Natural killer cell (primary cell): Measurements from ENCODE around the gene DMAC1. TPM values are rescaled to one million over a fixed set of nuclear protein-coding genes. Genes with fewer than 3 reads are reported as not detected.
A peak's percentile ranks its signal among the peaks of the same experiment; 100 is the strongest.

Experiments
- ATAC-seq, 3 donors: fragments of 150-1000 bp in 2 of 3; fragments of 200-7000 bp in 1 of 3; cut with Tn5 transposase; 1 replicate in 1 of 3; 2 replicates in 2 of 3; pipeline ENCODE4 v1.10.0; 2021; ENCODE audit warnings: mild to moderate bottlenecking in 2 of 3, moderate library complexity in 2 of 3
- DNase-seq, 2 donors: peaks; one replicate each; pipeline versions ENCODE4 v3.0.0 to v3.0.0-alpha.2; 2013 to 2021; ENCODE audit warnings: mixed read lengths in 1 of 2
- H3K27ac ChIP-seq: one replicate; pipeline ENCODE4 v1.5.1; 2013; ENCODE audit warnings: mild to moderate bottlenecking, low read length
- H3K27me3 ChIP-seq: one replicate; pipeline ENCODE4 v1.6.1; 2013; ENCODE audit warnings: low read length; ENCODE audit not compliant: control insufficient read depth, insufficient read depth
- H3K36me3 ChIP-seq: one replicate; pipeline ENCODE4 v1.6.1; 2013; ENCODE audit warnings: low read length; ENCODE audit not compliant: control insufficient read depth, insufficient read depth
- H3K4me1 ChIP-seq: one replicate; pipeline ENCODE4 v1.6.1; 2013; ENCODE audit warnings: low read length; ENCODE audit not compliant: control insufficient read depth, insufficient read depth
- H3K4me3 ChIP-seq: one replicate; pipeline ENCODE4 v1.5.1; 2013; ENCODE audit warnings: low read length
- H3K9me3 ChIP-seq: one replicate; pipeline ENCODE4 v1.6.1; 2013; ENCODE audit warnings: low read length; ENCODE audit not compliant: control insufficient read depth, insufficient read depth
- H3K27ac Mint-ChIP-seq, 2 donors: one replicate each; pipeline ENCODE4 v1.8.0; 2022; ENCODE audit warnings: mild to moderate bottlenecking in 2 of 2, mixed read lengths in 2 of 2, moderate library complexity in 1 of 2
- H3K27me3 Mint-ChIP-seq, 2 donors: one replicate each; pipeline ENCODE4 v1.8.0; 2022; ENCODE audit warnings: low read depth in 2 of 2, mixed read lengths in 2 of 2
- H3K36me3 Mint-ChIP-seq: one replicate; pipeline ENCODE4 v1.8.0; 2022; ENCODE audit warnings: mixed read lengths
- H3K4me1 Mint-ChIP-seq, 2 donors: one replicate each; pipeline ENCODE4 v1.8.0; 2022; ENCODE audit warnings: mixed read lengths in 2 of 2
- H3K4me3 Mint-ChIP-seq: one replicate; pipeline ENCODE4 v1.8.0; 2022; ENCODE audit warnings: mild to moderate bottlenecking, moderate library complexity, mixed read lengths
- H3K9me3 Mint-ChIP-seq, 2 donors: one replicate each; pipeline ENCODE4 v1.8.0; 2022; ENCODE audit warnings: mixed read lengths in 2 of 2
- WGBS: methylation state at CpG from one replicate; pipeline ENCODE4 v1.1.7; 2013; ENCODE audit warnings: missing lambda C conversion rate; ENCODE audit not compliant: insufficient coverage; 5-methylcytosine and 5-hydroxymethylcytosine counted together
- intact Hi-C: fragments of 100-400 bp; cut with micrococcal nuclease; formaldehyde crosslinking; loops from one replicate; pipeline ENCODE4 v1.14.2; 2022
- total RNA-seq, 4 donors: library from RNA; stranded (reverse); fragments of 120-200 nt in 1 of 4; gene quantifications; one replicate each; pipeline versions ENCODE4 v1.2.3 to v1.2.4, GENCODE V29; 2013 to 2022
- TF ChIP-seq, protein P1 (sequence below): fragments of 200-600 bp; IDR thresholded peaks from one replicate; pipeline ENCODE4 v1.8.0; 2022; ENCODE audit warnings: antibody characterized with exemption

Gene DMAC1
- total RNA-seq, 3 donors from 2014 or later (not counting 1 experiment from before 2014, with no cell fraction given), result 10.1 to 16.4 (median 14.4) TPM

DNA sequence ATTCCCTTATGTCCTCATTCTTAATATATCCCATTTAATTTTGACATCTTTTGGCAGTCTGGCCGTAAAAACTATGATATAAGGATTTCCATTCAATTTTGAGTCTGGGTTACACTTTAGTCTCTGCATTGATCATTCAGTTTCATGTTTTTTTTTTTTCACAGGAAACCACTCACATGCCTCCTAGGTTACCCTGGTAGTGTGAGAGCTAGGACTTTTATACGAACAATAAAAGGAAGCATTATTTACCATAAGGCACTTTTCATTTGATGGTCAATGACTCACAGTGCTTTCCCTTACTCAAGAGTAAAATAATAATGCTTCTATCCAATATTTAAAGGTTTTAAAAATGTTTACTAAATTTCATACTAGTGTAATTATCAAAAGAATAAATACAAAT, 16.4 kb upstream of the DMAC1 start:
- Histone ChIP-seq H3K27ac (no peak overlapping the region), H3K4me3 (no peak overlapping the region), H3K27me3 (no peaks in the 10 kb centered on the region), H3K9me3 (no peaks in the 10 kb centered on the region), H3K4me1 (no peaks in the 10 kb centered on the region), H3K36me3 (no peaks in the 10 kb centered on the region)
- TF ChIP-seq, protein P1, sequence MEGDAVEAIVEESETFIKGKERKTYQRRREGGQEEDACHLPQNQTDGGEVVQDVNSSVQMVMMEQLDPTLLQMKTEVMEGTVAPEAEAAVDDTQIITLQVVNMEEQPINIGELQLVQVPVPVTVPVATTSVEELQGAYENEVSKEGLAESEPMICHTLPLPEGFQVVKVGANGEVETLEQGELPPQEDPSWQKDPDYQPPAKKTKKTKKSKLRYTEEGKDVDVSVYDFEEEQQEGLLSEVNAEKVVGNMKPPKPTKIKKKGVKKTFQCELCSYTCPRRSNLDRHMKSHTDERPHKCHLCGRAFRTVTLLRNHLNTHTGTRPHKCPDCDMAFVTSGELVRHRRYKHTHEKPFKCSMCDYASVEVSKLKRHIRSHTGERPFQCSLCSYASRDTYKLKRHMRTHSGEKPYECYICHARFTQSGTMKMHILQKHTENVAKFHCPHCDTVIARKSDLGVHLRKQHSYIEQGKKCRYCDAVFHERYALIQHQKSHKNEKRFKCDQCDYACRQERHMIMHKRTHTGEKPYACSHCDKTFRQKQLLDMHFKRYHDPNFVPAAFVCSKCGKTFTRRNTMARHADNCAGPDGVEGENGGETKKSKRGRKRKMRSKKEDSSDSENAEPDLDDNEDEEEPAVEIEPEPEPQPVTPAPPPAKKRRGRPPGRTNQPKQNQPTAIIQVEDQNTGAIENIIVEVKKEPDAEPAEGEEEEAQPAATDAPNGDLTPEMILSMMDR, result no peak
- ATAC-seq (peak in 1 of 3 donors; percentile 21), DNase-seq (no peak)
- Mint-ChIP-seq H3K9me3 (no peaks in the 10 kb centered on the region), H3K27me3 (peaks cover 0 to 6% of the 10 kb centered on the region in 2 donors), H3K36me3 (no peaks in the 10 kb centered on the region), H3K4me1 (peaks cover 4 to 5% of the 10 kb centered on the region in 2 donors), H3K4me3 (no peak overlapping the region), H3K27ac (no peak overlapping the region)
- WGBS, result 90% methylated on average over 1 of the region's 2 CpGs
- intact Hi-C loops, result no loop called here

DNA sequence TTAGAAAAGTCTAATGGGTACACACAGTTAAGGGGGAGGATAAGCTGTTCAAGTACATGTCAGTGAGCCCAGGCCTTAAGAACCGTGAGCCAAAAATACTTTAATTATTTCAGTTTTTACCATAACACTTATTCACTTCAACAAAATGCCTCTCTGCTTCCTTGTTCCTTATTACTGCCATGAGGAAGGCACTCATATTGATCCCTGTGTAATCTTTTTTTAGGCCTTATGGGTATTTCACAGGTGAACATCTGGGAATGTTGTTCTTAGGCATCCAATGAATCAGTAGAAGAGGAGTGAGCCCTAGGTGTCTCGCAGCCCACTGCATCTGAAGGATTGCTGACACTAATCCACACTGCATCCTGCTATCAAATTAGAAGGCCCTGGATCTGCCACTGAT, 13.5 kb upstream of the DMAC1 start:
- H3K27ac ChIP-seq, result no peak overlapping the region
- DNase-seq (no peak), ATAC-seq (no peak)
- H3K36me3 ChIP-seq, result no peaks in the 10 kb centered on the region
- 100% methylated on average over 2 of the region's 2 CpGs for WGBS
- Mint-ChIP-seq H3K27ac (no peak overlapping the region), H3K36me3 (no peaks in the 10 kb centered on the region), H3K9me3 (no peaks in the 10 kb centered on the region), H3K4me1 (peaks cover 4 to 5% of the 10 kb centered on the region in 2 donors), H3K4me3 (no peak overlapping the region), H3K27me3 (peaks cover 6% of the 10 kb centered on the region in 2 donors)
- H3K4me3 ChIP-seq, result no peak overlapping the region
- TF ChIP-seq, protein P1, result no peak
- intact Hi-C loops, result no loop called here
- no peaks in the 10 kb centered on the region for H3K9me3 ChIP-seq
- no peaks in the 10 kb centered on the region for H3K27me3 ChIP-seq
- no peaks in the 10 kb centered on the region for H3K4me1 ChIP-seq

DNA sequence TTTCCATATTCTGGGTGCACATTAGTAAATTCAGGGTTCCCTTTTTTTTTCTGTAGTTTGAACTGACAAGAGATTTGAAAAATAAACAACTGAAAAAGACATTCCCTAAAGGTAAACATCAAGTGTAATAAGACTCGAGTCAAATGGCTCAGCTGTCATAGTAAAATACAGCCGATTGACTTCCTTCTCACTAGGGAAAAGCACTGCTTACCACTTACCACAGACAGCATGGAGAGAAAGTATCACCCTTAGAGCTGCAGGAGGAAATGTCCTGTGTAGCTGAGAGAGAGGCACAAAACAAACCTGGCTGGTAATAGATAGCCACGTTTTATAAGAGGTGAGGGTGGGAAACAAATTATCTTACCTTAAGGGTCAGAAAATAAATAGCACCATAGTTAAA, 12.1 kb upstream of the DMAC1 start:
- Histone ChIP-seq H3K4me3 (no peak overlapping the region), H3K27me3 (no peaks in the 10 kb centered on the region), H3K27ac (no peak overlapping the region), H3K9me3 (no peaks in the 10 kb centered on the region), H3K4me1 (no peaks in the 10 kb centered on the region), H3K36me3 (no peaks in the 10 kb centered on the region)
- H3K36me3 Mint-ChIP-seq, result no peaks in the 10 kb centered on the region
- TF ChIP-seq, protein P1, result no peak
- H3K4me3 Mint-ChIP-seq, result no peak overlapping the region
- ATAC-seq (peak in 1 of 3 donors; percentile 79), DNase-seq (no peak)
- intact Hi-C loops, result no loop called here
- WGBS, result 6% methylated on average over 2 of the region's 3 CpGs
- no peaks in the 10 kb centered on the region for H3K9me3 Mint-ChIP-seq
- H3K27me3 Mint-ChIP-seq, result peaks cover 9 to 18% of the 10 kb centered on the region in 2 donors
- no peak overlapping the region for H3K27ac Mint-ChIP-seq
- H3K4me1 Mint-ChIP-seq, result peaks cover 4 to 5% of the 10 kb centered on the region in 2 donors

DNA sequence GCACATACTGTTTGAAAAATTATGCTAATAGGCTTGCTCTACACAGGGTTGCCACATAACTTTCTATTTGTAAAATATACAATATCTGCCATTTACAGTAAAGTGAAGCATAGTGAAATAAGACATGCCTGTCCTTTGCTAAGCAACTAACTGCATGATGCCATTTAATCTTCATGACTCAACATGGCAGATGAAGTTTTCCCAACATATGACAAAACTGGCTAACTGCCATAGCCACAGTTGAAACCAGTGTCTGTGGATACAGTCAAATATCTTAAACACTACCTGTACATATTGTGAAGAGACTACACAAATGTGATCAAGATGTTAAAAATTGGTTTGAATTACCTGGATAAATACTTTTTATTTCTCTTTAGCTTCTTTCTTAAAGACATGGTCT, 3.1 kb upstream of the DMAC1 start:
- no peak overlapping the region for H3K4me3 ChIP-seq
- no peaks in the 10 kb centered on the region for H3K9me3 Mint-ChIP-seq

More for the DNA sequence above, 3.1 kb upstream of the DMAC1 start:
- peaks cover 9% of the 10 kb centered on the region in 2 donors for H3K4me1 Mint-ChIP-seq
- H3K36me3 ChIP-seq, result no peaks in the 10 kb centered on the region
- intact Hi-C loops, result no loop called here
- no peak overlapping the region for H3K27ac Mint-ChIP-seq
- peaks cover 7 to 14% of the 10 kb centered on the region in 2 donors for H3K27me3 Mint-ChIP-seq
- no peaks in the 10 kb centered on the region for H3K36me3 Mint-ChIP-seq
- H3K9me3 ChIP-seq, result no peaks in the 10 kb centered on the region
- ATAC-seq, result no peak
- H3K27me3 ChIP-seq, result no peaks in the 10 kb centered on the region
- peaks cover 4% of the 10 kb centered on the region for H3K4me1 ChIP-seq
- H3K27ac ChIP-seq, result no peak overlapping the region
- TF ChIP-seq, protein P1, result no peak
- DNase-seq, result no peak
- no peak overlapping the region for H3K4me3 Mint-ChIP-seq
